Stimulated activated CD8-positive, alpha-beta memory T cell treated with anti-CD3 and anti-CD28 coated beads, Interleukin-15, amount 100 ng/mL, for 24 hours (primary cell): ENCODE data around the gene ZNF521.

Source experiments
- DNase-seq: peaks from one replicate; pipeline ENCODE4 v3.0.0-alpha.2; 2020; ENCODE audit warnings: low read depth

Gene ZNF521

DNA sequence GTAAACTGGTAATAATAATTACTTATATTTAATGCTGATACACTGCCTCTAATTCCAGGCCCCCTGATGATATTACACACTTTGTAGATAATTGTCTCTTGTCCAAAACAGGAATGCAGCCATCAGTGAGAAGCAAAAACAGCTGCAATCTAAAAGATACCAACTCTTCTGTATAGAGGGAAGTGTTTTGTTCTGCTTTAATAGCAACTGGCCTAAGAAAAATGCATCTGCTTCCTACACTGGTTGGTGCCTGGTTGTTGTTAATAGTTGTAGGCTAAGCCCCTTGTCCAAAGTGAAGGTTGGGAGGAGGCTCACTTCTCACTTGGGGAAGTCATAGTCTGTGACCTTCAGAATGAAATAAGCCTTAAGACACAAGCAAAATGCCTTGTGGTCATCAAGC is 332.0 kb downstream of the ZNF521 start:
- no peak for DNase-seq

DNA sequence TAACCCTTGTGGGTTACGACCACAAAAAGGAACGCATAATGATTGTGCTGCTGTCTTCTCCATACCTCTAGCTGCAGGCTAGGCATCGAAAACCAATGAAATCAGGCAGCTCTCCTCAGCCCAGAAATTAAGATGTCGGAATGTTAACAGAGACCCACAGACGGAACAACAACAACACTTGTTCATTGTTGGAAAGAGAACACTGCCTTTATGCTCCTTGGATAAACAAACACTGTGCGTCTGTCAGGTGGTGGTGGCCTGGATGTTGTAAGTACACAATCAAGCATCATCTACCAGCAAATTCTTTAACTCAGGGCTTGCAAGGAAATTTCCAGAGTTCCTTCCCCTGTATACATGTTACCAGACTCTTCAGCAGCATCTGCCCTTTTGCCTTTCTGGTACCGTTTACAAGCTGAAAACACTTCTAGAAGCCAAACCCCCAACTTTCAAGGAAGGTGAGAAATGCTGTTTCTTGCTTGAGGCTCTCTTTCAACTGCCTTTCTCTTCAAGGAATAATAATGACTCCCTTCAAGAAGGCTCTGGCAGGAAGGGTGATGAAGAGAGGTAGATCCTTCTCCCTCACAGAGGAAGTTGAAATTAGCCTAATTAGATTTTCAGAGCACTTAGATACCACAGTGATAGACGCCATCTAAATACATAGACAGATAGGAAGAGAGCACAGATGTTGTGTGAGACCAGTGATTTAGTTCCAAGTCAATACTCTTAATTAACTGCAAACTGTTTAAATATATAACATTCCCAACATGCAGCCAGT is 332.7 kb downstream of the ZNF521 start:
- DNase-seq: no peak

DNA sequence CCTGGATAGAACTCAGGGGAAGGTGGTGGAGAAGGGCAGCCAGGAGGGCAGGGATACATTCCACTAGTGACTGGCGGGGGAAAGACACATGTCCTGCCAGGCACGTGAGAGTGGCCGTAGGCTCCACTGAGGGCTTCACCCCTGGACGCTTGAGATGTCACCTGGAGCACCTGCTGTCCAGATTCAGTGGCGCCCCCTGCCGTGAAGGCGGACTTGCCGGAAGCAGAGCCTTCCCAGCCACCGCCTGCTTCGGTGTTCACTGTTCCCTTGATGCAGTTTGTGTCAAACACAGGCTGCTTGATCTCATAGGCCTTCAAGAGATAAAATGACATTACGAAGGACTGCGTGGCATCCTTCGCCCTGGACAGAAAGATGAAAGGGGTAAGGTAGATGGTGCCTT is 335.3 kb downstream of the ZNF521 start:
- DNase-seq: no peak

DNA sequence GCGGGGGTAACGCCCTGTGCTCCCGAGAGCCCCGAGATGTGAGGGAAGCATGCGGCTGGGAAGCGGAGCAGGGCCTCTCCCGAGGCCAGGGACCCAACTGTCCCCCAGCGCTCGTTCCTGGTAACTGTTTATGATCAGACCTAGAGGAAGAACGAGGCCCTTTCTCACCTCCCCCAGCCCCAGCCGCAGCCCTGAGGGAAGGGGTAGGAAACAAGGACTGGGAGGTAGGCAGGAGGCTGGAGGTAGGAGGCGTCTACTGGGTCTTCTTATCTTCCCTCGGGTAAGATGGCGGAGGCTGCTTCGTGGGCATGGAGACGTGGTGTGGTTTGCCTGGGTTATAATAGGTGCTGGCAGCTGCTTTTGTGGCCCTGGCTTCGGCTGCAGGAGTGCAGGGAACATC is 335.8 kb downstream of the ZNF521 start:
- no peak for DNase-seq
